Hepatic stellate cell (primary cell): ENCODE measurements around the gene LRP5.

Experiments
- DNase-seq: peaks from one replicate; pipeline ENCODE4 v3.0.0; 2011; ENCODE audit warnings: low spot score

The LRP5 gene

DNA sequence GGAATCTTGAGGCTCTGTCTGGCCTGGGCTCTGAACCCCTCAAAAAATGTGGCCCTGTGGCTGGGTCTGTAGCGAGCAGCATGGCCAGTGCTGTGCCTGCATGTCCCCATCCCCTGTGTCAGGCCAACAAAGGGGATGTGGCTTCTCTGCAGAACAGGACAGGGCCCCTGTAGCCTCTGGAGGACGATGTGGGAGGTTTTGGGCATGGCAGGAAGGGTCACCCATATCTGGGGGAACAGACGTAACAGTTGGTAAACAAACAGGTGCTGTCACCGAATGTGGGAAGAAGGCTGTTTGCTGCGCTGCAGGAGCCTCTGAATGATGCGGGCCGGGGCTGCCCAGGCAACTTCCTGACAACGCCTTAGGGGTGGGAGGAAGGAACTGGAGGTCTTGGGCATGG lies 35.0 kb downstream of the LRP5 start:
- no peak for DNase-seq

DNA sequence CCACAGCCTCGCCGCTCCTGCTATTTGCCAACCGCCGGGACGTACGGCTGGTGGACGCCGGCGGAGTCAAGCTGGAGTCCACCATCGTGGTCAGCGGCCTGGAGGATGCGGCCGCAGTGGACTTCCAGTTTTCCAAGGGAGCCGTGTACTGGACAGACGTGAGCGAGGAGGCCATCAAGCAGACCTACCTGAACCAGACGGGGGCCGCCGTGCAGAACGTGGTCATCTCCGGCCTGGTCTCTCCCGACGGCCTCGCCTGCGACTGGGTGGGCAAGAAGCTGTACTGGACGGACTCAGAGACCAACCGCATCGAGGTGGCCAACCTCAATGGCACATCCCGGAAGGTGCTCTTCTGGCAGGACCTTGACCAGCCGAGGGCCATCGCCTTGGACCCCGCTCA lies 35.5 kb downstream of the LRP5 start:
- no peak for DNase-seq

DNA sequence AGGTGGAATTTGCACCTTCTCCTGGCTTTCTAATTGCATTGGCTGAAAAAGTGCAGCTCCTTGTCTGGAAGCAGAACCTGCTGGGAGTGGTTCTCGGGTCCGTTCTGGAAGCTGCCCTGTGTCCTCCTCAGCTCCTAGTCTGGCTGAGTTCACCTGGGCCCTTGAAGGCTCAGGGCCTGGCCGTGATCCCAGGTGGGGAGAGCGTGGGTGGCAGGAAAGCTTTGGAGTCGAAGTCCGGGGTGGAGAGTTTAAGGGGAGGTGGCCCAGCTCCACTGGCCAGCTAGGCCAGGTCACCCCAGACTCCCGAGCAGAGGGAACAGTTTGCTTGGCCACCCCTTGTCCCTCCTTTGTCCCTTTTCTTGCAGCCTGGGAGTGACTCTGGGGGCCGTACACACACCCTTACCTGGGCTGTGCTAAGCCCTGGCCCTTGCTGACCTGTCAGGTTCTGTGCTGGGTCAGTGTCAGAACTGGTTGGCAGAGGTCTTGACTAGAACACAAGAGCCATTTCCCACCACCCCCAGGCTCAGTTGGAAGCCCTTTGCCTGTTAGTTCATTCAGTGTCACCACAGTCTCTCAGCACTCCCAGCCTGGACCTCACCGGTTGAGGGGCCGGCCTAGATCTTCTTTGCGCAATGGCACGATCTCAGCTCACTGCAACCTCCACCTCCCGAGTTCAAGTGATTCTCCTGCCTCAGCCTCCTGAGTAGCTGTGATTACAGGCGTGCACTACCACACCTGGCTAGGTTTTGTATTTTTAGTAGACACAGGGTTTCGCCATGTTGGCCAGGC lies 37.3 kb downstream of the LRP5 start:
- DNase-seq: no peak

DNA sequence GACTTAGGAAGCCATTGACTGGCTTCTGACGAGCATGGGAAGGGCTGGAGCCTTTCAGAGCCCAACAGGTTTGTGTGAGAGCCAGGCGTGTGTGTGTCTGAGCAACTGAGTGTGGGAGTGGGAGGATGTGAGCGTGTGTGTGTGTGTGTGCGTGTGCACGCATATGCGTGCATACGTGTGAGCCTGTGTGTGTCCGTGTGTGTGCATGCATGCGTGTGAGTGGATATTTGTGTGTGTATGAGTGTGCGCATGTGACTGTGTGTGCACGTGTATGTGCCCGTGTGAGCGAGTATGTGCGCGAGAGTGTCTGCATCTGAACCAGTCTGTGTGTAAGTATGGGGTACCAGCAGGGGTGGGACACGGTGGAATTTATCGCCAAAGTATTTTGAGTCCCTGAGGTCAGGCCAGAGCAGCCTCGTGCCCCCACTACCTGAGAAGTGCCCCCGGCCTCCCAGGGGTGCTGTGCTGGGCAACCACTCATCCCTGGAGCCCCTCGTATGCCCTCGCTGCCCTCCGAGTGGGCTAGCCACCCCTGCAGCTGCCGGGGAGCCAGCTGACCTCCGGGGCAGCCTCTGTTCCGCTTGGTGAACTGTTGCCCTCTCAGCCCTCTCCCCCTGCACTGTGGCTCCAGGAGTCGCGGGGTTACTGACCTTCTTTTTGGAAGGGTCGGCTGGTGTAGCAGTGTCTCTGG lies 38.5 kb downstream of the LRP5 start:
- DNase-seq: no peak

DNA sequence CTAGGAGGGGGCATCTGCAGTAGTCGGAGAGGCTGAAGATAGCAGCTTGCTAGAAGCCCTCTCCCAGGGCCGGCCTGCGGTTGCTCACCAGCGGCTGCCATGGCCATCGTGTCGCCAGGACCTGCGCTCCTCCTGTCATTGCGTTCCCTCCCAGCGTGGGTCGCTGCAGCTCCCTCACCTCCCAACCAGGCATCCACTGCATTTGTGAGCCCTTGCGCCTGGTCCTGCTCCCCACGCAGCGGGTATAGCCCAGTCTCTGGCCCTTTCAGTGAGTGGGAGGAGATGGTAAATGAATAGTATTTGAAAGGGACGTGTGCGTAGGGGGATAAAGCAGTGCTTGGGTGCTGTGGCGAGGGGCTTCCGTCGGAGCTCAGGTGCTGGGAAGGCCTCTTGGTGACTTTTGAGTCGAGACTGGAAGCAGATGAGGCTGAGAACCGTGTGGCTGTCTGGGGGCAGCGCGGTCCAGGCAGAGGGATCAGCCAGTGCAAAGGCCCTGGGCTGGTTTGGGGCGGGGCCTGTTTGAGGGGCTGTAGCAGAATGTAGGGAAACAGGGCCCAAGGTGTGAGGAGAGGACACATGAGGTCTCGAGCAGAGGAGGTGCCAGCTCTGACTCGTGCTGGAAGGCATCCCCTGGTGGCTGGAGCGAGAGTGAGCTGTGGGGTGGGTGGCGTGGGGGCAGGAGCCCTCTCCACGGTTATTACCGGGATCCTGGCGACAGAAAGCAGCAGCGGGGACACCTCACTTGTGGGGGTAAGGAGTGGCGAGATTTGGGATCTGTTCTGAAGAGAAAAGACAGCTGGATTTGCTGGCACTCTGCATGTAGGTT lies 39.3 kb downstream of the LRP5 start:
- no peak for DNase-seq

DNA sequence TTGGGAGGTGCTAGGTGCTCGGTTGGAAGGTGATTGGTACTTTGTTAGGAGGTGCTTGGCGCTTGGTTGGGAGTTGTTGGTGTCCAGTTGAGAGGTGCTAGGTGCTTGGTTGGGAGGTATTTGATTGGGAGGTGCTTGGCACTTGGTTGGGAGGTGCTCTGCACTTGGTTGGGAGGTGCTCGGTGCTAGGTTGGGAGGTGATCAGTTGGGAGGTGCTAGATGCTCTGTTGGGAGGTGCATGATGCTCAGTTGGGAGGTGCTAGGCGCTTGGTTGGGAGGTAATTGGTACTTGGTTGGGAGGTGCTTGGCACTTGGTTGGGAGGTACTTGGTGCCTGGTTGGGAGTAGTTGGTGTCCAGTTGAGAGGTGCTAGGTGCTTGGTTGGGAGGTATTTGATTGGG lies 40.2 kb downstream of the LRP5 start:
- no peak for DNase-seq

DNA sequence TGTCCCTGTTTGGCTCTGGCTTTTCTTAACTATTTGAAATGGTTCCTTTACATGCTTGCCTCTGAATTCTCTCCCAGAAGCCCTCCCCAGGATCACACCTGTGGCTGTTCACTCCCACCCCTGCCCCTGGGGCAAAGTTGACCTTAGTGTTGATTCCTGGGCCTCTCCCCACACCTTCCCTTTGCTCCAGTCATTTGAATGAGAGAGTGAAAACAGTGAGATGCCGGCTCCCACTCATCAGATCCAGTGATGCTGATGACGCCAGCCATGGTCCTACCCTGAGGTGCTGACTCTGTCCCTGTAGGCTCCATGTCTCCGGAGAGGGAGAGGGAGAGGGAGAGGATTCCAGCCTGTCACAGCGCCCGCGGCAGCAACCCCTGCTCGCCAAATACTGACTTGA lies 40.7 kb downstream of the LRP5 start:
- DNase-seq: no peak

DNA sequence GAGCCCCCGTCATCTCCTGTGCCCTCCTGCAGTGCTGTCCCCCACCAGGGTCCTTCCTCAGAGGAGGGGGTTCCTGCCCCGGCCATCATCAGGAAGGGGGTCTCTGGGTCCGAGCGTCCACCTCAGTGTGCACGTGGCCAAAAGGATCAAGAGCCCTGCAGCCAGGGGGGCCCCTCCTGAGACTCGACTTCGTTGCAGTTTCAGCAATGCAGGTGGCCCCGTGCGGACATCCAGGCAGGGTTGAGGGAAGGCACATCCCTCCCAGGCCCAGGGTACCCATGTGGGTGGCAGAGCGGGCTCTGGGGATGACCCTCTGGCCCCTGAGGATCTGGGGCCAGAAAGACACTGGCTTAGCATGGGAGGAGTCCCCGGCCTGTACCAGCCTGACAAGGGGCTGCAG lies 41.3 kb downstream of the LRP5 start:
- no peak for DNase-seq

DNA sequence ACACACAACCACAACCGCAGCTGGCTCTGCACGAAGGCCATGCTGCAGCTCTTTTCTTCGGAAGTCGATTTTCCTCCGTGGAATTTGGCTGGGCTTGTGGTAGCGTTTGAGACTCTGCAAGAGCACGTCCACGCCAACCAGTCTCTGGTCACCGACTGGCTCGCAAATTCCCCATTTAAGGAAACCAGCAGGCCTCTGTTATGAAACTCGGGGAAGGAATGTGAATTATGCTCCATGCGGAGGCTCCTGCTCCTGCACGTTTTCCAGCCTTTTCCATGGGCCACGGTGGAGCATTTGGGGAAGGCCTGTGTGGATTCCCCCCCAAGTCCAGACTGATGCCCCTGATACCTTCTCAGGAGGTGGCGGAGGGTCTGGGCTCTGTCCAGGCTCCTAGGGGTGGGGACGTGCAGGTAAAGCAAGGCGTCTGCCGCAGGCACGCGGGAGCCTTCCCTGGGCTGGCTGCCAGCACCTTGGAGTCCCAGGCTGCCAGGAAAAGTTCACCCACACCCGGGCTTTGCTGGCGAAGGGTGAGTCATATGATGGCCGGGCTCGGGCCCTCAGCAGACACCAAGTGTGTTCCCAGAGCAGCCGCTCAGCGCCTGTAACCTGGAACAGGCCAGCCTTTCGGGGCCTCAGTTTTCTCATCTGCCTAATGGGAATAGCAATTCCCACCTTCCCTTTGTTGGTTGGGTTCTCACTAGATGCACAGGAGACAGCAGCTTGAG lies 41.9 kb downstream of the LRP5 start:
- DNase-seq: no peak

DNA sequence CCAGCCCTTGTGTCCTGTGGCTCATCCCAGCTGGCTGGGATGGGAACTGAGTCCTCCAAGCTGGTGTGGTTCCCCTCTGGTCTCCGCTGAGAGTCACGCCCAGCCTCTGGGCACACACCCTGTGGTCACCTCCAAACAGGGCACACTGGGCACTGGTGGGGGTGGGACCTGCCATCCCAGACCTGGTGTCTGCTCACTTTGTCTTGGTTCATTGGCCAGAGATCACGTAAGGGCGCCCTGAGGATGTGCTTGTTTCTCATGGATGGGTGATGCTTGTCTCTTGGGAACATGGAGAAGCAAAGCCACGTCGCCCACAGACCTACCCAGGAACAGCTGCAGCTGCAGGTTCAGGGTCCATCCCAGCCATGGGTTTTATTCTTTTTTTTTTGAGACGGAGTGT lies 43.1 kb downstream of the LRP5 start:
- no peak for DNase-seq

DNA sequence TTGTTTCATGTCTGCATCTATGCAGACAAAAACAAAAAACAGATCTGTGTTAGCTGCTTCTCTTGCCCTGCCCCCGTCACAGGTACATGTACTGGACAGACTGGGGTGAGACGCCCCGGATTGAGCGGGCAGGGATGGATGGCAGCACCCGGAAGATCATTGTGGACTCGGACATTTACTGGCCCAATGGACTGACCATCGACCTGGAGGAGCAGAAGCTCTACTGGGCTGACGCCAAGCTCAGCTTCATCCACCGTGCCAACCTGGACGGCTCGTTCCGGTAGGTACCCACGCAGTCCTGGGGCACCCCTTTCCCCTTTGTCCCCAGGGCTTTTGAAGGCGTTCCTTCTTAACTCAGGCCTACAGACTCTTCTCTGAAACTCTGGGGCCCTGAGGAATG lies 45.2 kb downstream of the LRP5 start:
- no peak for DNase-seq

DNA sequence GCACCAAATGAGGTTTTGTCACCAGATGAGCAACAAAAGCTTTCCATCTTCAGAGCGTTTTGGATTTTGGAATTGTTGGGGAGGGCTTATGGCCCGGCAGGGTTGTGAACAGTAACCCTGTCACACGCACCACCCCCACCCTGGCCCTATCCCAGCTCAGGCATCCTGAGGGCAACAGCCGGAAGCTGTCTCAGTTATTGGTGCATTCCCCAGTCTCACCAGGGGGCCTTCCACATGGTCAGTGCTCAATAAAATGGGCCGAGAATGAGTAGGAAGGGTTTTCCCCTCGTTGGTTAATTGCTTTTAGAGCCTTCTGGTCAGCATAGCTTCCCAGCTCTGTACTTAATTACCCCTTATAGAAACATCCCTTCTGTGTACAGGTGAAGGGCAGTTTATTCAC lies 46.0 kb downstream of the LRP5 start:
- no peak for DNase-seq

DNA sequence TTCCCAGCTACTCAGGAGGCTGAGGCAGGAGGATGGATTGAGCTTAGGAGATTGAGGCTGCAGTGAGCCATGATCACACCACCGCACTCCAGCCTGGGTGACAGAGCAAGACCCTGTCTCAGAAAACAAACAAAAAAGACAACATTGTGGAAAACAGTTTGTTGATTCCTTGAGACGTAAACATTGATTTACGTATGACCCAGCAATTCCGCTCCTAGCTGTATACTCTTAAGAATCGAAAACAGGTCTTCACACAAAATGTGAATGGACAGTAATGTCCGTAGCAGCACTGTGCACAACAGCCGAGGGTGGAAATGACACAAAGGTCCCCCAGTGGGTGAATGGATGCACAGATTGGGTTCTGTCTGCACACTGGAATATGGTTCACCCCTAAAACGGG lies 49.3 kb downstream of the LRP5 start:
- no peak for DNase-seq

DNA sequence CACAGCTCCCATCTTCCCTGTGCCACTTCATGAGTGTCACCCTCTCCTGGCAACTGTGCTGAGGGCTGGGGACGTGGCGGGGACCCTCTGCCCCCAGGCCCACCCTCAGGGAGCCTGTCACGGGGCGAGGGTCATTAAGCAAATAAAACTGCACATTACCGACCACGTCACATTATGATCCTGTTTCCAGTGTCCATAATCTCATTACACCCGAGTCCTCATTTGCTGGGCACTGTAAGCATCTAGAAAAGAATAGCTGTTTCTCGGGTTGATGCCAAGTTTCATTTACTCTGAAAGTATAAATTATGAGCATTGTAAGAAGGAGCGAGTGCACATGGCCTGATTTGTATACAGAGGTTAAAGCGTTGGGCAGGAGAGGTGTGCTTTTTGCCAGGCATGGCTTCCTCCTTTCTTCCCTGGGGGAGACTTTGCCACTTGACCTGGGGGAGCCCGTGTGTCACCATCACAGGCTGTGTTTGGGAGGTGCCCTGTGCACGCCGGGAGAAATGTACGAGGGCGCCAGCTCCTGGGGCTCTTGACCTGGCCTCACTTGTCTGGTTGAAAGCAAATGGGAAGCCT lies 50.5 kb downstream of the LRP5 start:
- DNase-seq: no peak

DNA sequence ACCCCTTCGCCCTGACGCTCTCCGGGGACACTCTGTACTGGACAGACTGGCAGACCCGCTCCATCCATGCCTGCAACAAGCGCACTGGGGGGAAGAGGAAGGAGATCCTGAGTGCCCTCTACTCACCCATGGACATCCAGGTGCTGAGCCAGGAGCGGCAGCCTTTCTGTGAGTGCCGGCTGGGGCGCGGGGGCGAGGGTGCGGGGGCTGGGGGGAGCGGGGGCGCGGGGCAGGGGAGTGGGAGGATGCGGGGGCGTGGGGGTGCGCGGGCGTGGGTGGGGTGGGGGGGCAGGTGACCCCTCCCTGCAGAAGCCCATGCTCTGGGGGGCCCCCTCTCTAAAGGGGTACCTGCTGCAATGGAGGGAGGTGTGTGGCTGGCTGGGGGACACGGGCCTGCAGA lies 51.4 kb downstream of the LRP5 start:
- no peak for DNase-seq

DNA sequence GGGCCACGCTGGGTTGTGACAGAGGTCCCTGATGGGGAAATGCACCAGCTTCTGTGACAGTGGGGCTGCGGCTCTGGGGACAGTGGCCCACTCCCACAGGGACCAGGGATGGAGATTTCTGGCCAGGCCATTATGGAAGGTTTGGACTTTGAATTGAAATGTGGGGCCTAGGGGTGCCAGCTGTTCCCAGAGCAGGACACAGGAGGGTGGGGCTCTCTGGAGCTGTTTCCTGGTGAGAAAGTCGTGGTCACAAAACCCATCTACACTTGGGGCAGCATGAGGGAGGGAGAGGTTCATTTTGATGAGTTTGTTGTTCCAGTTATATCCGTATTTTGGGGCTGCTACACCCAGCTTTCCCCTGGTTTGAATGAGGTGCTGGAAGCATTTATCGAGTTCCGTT lies 52.2 kb downstream of the LRP5 start:
- DNase-seq: no peak

DNA sequence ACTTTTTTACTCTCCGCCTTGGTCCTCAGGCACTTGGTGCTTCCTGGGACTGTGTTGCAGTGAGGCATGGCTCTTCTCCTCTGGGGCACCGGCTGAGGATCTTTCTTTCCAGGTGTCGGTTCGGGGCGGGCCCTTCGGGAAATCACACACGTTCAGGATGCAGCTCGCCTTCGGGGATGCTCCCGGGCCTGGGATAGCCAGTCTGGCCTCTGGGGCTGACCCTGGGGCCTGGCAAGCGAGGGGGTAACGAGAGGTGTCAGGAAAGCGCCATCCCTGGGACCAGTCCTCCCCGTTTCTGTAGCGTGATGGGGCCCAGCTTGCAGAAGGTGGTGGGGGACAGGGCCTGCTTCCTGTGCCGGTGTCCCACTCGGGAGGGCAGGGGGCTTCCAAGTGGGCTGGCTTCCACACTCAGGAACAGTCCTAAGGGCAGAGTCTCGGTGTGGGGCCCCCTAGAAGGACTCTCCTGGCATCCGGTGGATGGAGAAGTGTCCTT lies 53.6 kb downstream of the LRP5 start:
- DNase-seq: no peak

DNA sequence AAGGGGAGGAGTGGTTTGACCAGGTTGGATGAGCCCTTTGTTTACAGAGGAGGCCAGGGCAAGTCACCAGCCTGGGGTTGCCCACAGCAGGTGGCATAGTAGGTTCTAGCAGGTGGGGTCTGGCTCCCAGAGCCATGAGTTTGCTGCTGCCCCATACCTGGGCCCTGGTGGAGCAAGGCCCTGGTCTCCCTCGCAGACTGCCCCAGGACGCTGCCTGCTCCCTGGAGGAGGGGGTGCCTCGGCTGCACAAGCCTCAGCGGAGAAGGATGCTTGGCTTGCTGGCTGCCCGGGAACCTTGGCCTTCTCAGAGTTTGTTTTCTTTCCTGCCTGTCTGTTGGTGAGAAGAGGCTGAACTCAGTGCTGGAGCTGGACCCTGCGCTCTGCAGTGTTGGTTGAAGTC lies 54.9 kb downstream of the LRP5 start:
- no peak for DNase-seq

DNA sequence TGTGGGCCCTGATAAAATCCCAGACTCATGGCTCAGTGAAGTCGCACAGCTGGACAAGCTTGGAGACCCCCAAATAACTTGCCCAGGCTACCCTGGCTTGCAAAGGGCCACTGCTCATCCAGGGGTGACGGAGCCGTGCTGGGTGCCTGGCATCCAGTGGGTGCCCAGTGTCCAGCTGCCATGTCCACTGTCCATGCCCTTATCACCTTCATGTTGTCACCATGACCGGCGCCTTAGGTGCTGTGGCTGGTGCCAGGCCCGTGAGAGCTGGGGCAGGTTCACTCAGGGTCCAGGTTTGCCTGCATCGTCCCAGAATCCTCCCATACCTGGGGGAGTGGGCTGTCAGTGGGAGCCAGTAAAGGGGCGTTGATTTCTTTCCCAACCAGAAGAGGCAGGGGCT lies 57.4 kb downstream of the LRP5 start:
- no peak for DNase-seq

DNA sequence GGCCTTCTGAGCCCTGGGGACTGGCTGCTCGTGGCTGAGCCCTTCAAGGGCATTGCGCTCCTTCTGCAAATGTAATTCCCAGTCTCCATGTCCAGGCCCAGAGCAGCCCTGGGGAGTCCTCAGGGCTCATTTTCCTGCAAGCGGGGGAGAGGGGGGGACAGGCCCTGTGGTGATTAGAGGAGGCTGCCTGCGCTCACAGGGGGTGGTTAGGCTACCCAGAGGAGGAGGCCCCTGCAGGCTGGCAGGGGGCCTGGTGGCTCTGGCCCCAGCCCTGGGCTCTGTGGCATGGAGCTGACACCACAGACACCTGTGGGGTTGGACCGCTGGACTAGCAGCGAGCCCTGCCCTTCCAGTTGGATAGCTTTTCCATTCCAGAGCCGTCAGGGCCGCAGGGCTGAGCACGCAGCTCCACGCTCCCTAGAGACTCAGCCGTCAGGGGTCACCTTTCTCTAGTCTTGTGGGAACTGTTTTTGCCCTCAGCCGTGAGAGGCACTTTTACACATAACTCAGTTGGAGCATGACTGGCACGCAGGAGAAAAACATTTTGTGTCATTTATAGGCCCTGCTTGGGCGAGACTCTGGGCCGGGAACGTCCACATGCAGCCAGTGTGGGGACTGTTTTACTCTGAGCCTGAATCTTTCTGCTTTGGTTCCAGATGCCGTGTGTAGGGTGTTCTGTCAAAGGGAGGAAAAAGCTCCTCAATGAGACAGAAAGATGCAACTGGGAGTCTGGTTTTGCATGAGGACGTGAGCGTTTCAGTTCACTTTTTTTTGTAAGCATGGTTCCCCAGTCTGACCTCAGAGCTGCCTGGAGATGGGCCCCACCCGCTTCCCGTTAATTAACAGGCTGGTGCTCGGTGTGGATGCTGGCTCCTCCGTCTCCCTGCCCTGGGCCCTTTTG lies 58.1 kb downstream of the LRP5 start:
- peak; percentile 45 for DNase-seq
